ENCODE data around the gene CTAG2. TPM values are rescaled to one million over a fixed set of nuclear protein-coding genes. Genes with fewer than 3 reads are reported as not detected.
"Not testable (repeated sequence)": the region's sequence is repeated elsewhere in the genome, so short reads cannot be mapped to it uniquely, and the experiment has no call there.

The CTAG2 gene
- total RNA-seq, 2 donors from 2014 or later, result not detected

GRCh38 chrX:154657226-154657805, 3.9 kb upstream of the CTAG2 start:
- H3K9me3 ChIP-seq (ENCODE audit: control insufficient read depth, low read length, poor library complexity, severe bottlenecking), result no peaks in the 10 kb centered on the region
- Mint-ChIP-seq H3K27ac (no peak overlapping the region), H3K4me1 (peaks cover 4% of the 10 kb centered on the region), H3K36me3 (ENCODE audit: low read depth) (no peaks in the 10 kb centered on the region), H3K4me3 (no peak overlapping the region), H3K27me3 (no peaks in the 10 kb centered on the region)
- DNase-seq (no peak), ATAC-seq (no peak)

GRCh38 chrX:154655786-154656185, 2.4 kb upstream of the CTAG2 start:
- Mint-ChIP-seq H3K4me1 (peaks cover 4% of the 10 kb centered on the region), H3K27me3 (no peaks in the 10 kb centered on the region), H3K36me3 (ENCODE audit: low read depth) (no peaks in the 10 kb centered on the region), H3K4me3 (no peak overlapping the region), H3K27ac (no peak overlapping the region)
- no peaks in the 10 kb centered on the region for H3K9me3 ChIP-seq (ENCODE audit: control insufficient read depth, low read length, poor library complexity, severe bottlenecking)
- DNase-seq, result no peak
- ATAC-seq, result no peak

GRCh38 chrX:154655346-154655745, 2.0 kb upstream of the CTAG2 start:
- H3K9me3 ChIP-seq (ENCODE audit: control insufficient read depth, low read length, poor library complexity, severe bottlenecking), result no peaks in the 10 kb centered on the region
- H3K27me3 Mint-ChIP-seq, result no peaks in the 10 kb centered on the region
- H3K27ac Mint-ChIP-seq, result no peak overlapping the region
- no peak for DNase-seq
- peaks cover 4% of the 10 kb centered on the region for H3K4me1 Mint-ChIP-seq
- H3K4me3 Mint-ChIP-seq, result no peak overlapping the region
- ATAC-seq, result no peak
- no peaks in the 10 kb centered on the region for H3K36me3 Mint-ChIP-seq (ENCODE audit: low read depth)

GRCh38 chrX:154654925-154655324, 1.5 kb upstream of the CTAG2 start:
- peaks cover 4% of the 10 kb centered on the region for H3K4me1 Mint-ChIP-seq
- no peaks in the 10 kb centered on the region for H3K36me3 Mint-ChIP-seq (ENCODE audit: low read depth)
- ATAC-seq (no peak), DNase-seq (no peak)
- H3K27me3 Mint-ChIP-seq, result no peaks in the 10 kb centered on the region
- no peaks in the 10 kb centered on the region for H3K9me3 ChIP-seq (ENCODE audit: control insufficient read depth, low read length, poor library complexity, severe bottlenecking)
- no peak overlapping the region for H3K27ac Mint-ChIP-seq
- no peak overlapping the region for H3K4me3 Mint-ChIP-seq

- no peak for DNase-seq
- H3K4me1 Mint-ChIP-seq, result peaks cover 4% of the 10 kb centered on the region
- no peak overlapping the region for H3K27ac Mint-ChIP-seq
- ATAC-seq, result no peak
- no peak overlapping the region for H3K4me3 Mint-ChIP-seq
- no peaks in the 10 kb centered on the region for H3K36me3 Mint-ChIP-seq (ENCODE audit: low read depth)
- H3K9me3 ChIP-seq (ENCODE audit: control insufficient read depth, low read length, poor library complexity, severe bottlenecking), result no peaks in the 10 kb centered on the region
- H3K27me3 Mint-ChIP-seq, result no peaks in the 10 kb centered on the region
Measured at GRCh38 chrX:154654372-154654771, 993 bp upstream of the CTAG2 start.

- Mint-ChIP-seq H3K27ac (no peak overlapping the region), H3K27me3 (no peaks in the 10 kb centered on the region), H3K4me1 (no peaks in the 10 kb centered on the region), H3K4me3 (no peak overlapping the region), H3K36me3 (ENCODE audit: low read depth) (no peaks in the 10 kb centered on the region)
- no peak for ATAC-seq
- no peak for DNase-seq
- H3K9me3 ChIP-seq (ENCODE audit: control insufficient read depth, low read length, poor library complexity, severe bottlenecking), result no peaks in the 10 kb centered on the region
Measured at GRCh38 chrX:154653048-154653401, 354 bp downstream of the CTAG2 start.

- Mint-ChIP-seq H3K27me3 (no peaks in the 10 kb centered on the region), H3K36me3 (ENCODE audit: low read depth) (no peaks in the 10 kb centered on the region), H3K27ac (no peak overlapping the region), H3K4me3 (no peak overlapping the region), H3K4me1 (no peaks in the 10 kb centered on the region)
- DNase-seq (no peak), ATAC-seq (no peak)
- no peaks in the 10 kb centered on the region for H3K9me3 ChIP-seq (ENCODE audit: control insufficient read depth, low read length, poor library complexity, severe bottlenecking)
Measured at GRCh38 chrX:154652311-154653047, 900 bp downstream of the CTAG2 start.

- H3K36me3 Mint-ChIP-seq (ENCODE audit: low read depth), result no peaks in the 10 kb centered on the region
- ATAC-seq, result no peak
- no peaks in the 10 kb centered on the region for H3K9me3 ChIP-seq (ENCODE audit: control insufficient read depth, low read length, poor library complexity, severe bottlenecking)
- no peak overlapping the region for H3K27ac Mint-ChIP-seq
- H3K4me3 Mint-ChIP-seq, result no peak overlapping the region
- DNase-seq, result no peak
- no peaks in the 10 kb centered on the region for H3K4me1 Mint-ChIP-seq
- H3K27me3 Mint-ChIP-seq, result no peaks in the 10 kb centered on the region
Measured at GRCh38 chrX:154650221-154650510, 3.2 kb downstream of the CTAG2 start.

- no peaks in the 10 kb centered on the region for H3K9me3 ChIP-seq (ENCODE audit: control insufficient read depth, low read length, poor library complexity, severe bottlenecking)
- no peaks in the 10 kb centered on the region for H3K36me3 Mint-ChIP-seq (ENCODE audit: low read depth)
- no peak for ATAC-seq
Measured at GRCh38 chrX:154649503-154650220, 3.7 kb downstream of the CTAG2 start.

GRCh38 chrX:154648931-154649330, 4.4 kb downstream of the CTAG2 start:
- H3K27ac Mint-ChIP-seq, result no peak overlapping the region
- H3K27me3 Mint-ChIP-seq, result no peaks in the 10 kb centered on the region
- H3K4me3 Mint-ChIP-seq, result no peak overlapping the region
- H3K36me3 Mint-ChIP-seq (ENCODE audit: low read depth), result no peaks in the 10 kb centered on the region
- H3K9me3 ChIP-seq (ENCODE audit: control insufficient read depth, low read length, poor library complexity, severe bottlenecking), result no peaks in the 10 kb centered on the region
- DNase-seq (no peak), ATAC-seq (no peak)
- H3K4me1 Mint-ChIP-seq, result no peaks in the 10 kb centered on the region

More at GRCh38 chrX:154649503-154650220, 3.7 kb downstream of the CTAG2 start:
- DNase-seq, result no peak
- Mint-ChIP-seq H3K4me3 (no peak overlapping the region), H3K4me1 (no peaks in the 10 kb centered on the region), H3K27ac (no peak overlapping the region), H3K27me3 (no peaks in the 10 kb centered on the region)

- ATAC-seq, result peak; percentile 77
- H3K9me3 ChIP-seq (ENCODE audit: control insufficient read depth, low read length, poor library complexity, severe bottlenecking); DNase-seq; H3K4me1 Mint-ChIP-seq; H3K36me3 Mint-ChIP-seq (ENCODE audit: low read depth); H3K4me3 Mint-ChIP-seq; H3K27ac Mint-ChIP-seq; H3K27me3 Mint-ChIP-seq: not testable (repeated sequence)
Measured at GRCh38 chrX:154645745-154646378, 7.5 kb downstream of the CTAG2 start.

GRCh38 chrX:154643708-154644107, 9.7 kb downstream of the CTAG2 start:
- ATAC-seq; H3K4me3 Mint-ChIP-seq; H3K27ac Mint-ChIP-seq; H3K36me3 Mint-ChIP-seq (ENCODE audit: low read depth); H3K27me3 Mint-ChIP-seq; DNase-seq; H3K4me1 Mint-ChIP-seq; H3K9me3 ChIP-seq (ENCODE audit: control insufficient read depth, low read length, poor library complexity, severe bottlenecking): not testable (repeated sequence)

GRCh38 chrX:154641740-154642139, 11.6 kb downstream of the CTAG2 start:
- H3K27ac Mint-ChIP-seq; H3K36me3 Mint-ChIP-seq (ENCODE audit: low read depth); H3K27me3 Mint-ChIP-seq; H3K9me3 ChIP-seq (ENCODE audit: control insufficient read depth, low read length, poor library complexity, severe bottlenecking); H3K4me3 Mint-ChIP-seq; ATAC-seq; H3K4me1 Mint-ChIP-seq; DNase-seq: not testable (repeated sequence)

All from T-helper 17 cell (primary cell).